Measurements from ENCODE around the gene MCTP2. TPM values are rescaled to one million over a fixed set of nuclear protein-coding genes. Genes with fewer than 3 reads are reported as not detected.

The MCTP2 gene
- polyA plus RNA-seq, 1 experiment, result 9.5 TPM

DNA sequence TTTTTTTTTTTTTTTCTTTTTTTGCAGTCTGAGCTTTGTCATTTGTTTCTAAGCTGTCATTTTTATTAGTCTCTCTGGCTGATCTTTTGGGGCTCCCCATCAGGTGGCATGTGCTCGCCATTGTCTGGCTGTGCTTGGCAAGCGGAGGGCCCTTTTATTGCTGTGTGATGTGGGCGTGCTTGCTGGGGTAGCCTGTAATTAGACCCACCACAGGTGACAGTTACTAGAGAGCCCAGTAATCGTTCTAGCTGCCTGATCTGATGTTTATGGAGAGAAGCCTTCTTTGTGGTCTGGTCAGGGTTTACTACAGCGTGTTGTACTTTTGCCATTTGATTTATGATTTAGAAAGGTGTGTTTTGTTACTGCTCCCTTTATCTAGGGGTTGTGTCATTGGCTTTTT lies 179.9 kb downstream of the MCTP2 start:
- ChIA-PET CTCF (interaction anchor here (1.2 kb wide), 1 partner anchor 614 kb away, joined by 4 read pairs; no protein-coding TSS in a partner anchor), POLR2A (interaction anchor here (0.6 kb wide), 1 partner anchor 15 kb away, joined by 6 read pairs; no protein-coding TSS in a partner anchor)
- H3K36me3 ChIP-seq (ENCODE audit: control insufficient read depth, insufficient read depth, low read length), result no peaks in the 10 kb centered on the region
- DNase-seq (ENCODE audit: low read depth), result no peak
- no peak overlapping the region for H3K4me3 ChIP-seq (ENCODE audit: low read depth, low read length)
- no peak for TF ChIP-seq CTCF (IDR thresholded peaks at IDR 0.05; ENCODE audit: insufficient read depth, low read depth, low read length)
- no peaks in the 10 kb centered on the region for H3K27me3 ChIP-seq (ENCODE audit: control insufficient read depth, insufficient read depth, low read length)

DNA sequence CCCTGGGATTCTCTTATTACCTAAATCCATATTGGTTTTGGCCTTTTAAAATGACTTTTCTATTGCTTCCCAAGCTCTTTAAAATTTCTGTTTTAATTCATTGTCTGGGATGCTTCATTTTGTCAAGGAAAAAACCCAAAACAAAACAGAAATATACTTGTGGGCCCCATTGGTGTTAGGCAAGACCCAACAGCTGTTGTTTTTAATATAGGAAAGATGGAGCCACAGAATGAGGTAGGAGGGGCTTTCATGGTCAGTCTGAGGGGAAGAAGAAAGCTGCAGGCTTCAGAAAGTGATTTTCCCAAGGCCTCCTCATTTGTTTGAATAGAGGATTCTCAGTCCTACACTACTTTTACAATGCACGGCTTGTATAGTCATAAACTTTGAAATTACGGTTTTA lies 180.5 kb downstream of the MCTP2 start:
- ChIA-PET POLR2A (no interaction called here), CTCF (interaction anchor here (1.2 kb wide), 1 partner anchor 613 kb away, joined by 4 read pairs; no protein-coding TSS in a partner anchor)
- no peak for DNase-seq (ENCODE audit: low read depth)
- TF ChIP-seq CTCF (IDR thresholded peaks at IDR 0.05; ENCODE audit: insufficient read depth, low read depth, low read length), result no peak
- no peaks in the 10 kb centered on the region for H3K27me3 ChIP-seq (ENCODE audit: control insufficient read depth, insufficient read depth, low read length)
- no peaks in the 10 kb centered on the region for H3K36me3 ChIP-seq (ENCODE audit: control insufficient read depth, insufficient read depth, low read length)
- H3K4me3 ChIP-seq (ENCODE audit: low read depth, low read length), result no peak overlapping the region

DNA sequence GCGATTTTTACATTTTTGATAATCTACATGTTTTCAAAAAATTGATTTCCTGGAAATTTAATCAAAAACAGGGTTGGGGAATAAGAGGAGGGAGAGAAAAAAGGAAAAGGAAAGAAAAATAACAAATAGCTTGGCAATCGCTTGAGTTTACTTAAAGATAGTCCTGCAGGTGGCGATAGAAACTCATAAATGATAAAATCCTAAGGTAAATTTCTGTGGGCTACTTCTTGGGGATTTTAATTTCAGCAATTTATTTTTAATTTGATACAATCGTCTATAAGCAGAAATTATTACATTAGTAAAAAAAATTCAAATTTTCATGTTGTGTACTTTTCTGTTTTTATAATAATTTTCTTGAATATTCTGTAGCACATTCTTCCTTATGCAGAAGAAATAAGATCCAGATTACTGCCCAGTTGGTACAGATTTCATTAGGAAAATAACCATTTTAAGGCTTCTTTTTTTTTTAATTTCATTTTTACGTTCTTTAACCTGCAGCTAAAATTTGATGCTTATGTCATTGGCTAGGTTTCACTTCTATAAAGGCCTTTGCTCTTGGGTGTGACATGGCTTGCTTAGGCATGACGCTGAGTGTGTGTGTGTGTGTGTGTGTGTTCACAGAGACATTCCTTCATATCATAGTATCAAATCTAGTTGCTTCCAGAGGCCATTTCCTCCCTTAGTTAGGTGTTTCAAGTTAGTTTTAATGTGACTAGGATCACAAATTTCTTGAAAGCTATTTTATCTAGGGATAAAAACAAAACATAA lies 181.8 kb downstream of the MCTP2 start:
- Histone ChIP-seq H3K4me3 (ENCODE audit: low read depth, low read length) (no peak overlapping the region), H3K27me3 (ENCODE audit: control insufficient read depth, insufficient read depth, low read length) (no peaks in the 10 kb centered on the region), H3K36me3 (ENCODE audit: control insufficient read depth, insufficient read depth, low read length) (no peaks in the 10 kb centered on the region)
- ChIA-PET CTCF (interaction anchor here (1.0 kb wide), 1 partner anchor 27 kb away, joined by 3 read pairs; no protein-coding TSS in a partner anchor), POLR2A (no interaction called here)
- no peak for DNase-seq (ENCODE audit: low read depth)
- TF ChIP-seq CTCF (IDR thresholded peaks at IDR 0.05; ENCODE audit: insufficient read depth, low read depth, low read length), result no peak

- no peaks in the 10 kb centered on the region for H3K27me3 ChIP-seq (ENCODE audit: control insufficient read depth, insufficient read depth, low read length)
- CTCF ChIA-PET, result interaction anchor here (0.8 to 1.6 kb wide), 2 partner anchors 91 to 256 kb away, joined by 3 read pairs; no protein-coding TSS in a partner anchor
- H3K4me3 ChIP-seq (ENCODE audit: low read depth, low read length), result no peak overlapping the region
- TF ChIP-seq CTCF (IDR thresholded peaks at IDR 0.05; ENCODE audit: insufficient read depth, low read depth, low read length), result no peak
- no peak for DNase-seq (ENCODE audit: low read depth)
- POLR2A ChIA-PET, result no interaction called here
- H3K36me3 ChIP-seq (ENCODE audit: control insufficient read depth, insufficient read depth, low read length), result no peaks in the 10 kb centered on the region
Observed at GRCh38 chr15:94414916-94415315, 183.6 kb downstream of the MCTP2 start.

- Histone ChIP-seq H3K36me3 (ENCODE audit: control insufficient read depth, insufficient read depth, low read length) (no peaks in the 10 kb centered on the region), H3K4me3 (ENCODE audit: low read depth, low read length) (no peak overlapping the region), H3K27me3 (ENCODE audit: control insufficient read depth, insufficient read depth, low read length) (no peaks in the 10 kb centered on the region)
- ChIA-PET POLR2A (no interaction called here), CTCF (no interaction called here)
- no peak for TF ChIP-seq CTCF (IDR thresholded peaks at IDR 0.05; ENCODE audit: insufficient read depth, low read depth, low read length)
- DNase-seq (ENCODE audit: low read depth), result no peak
Observed at GRCh38 chr15:94416267-94416666, 184.9 kb downstream of the MCTP2 start.

Measured in BJ (cell line).